Measurements from ENCODE around the gene KLHDC2.
"Not testable (repeated sequence)": the region's sequence is repeated elsewhere in the genome, so short reads cannot be mapped to it uniquely, and the experiment has no call there.

KLHDC2 gene

GRCh38 chr14:49733836-49734235, 34.1 kb upstream of the KLHDC2 start:
- ChIA-PET CTCF (no interaction called here), POLR2A (interaction anchor here (0.9 kb wide), 1 partner anchor 34 kb away, joined by 3 read pairs; no protein-coding TSS in a partner anchor)
- no peak for TF ChIP-seq PKNOX1 (IDR thresholded peaks at IDR 0.05)
- no peak for TF ChIP-seq TARDBP (IDR thresholded peaks at IDR 0.05)
- no peak for TF ChIP-seq BHLHE40 (IDR thresholded peaks at IDR 0.05; ENCODE audit: borderline replicate concordance)
- TF ChIP-seq ZNF384 (IDR thresholded peaks at IDR 0.05): no peak
- TF ChIP-seq SUZ12 (IDR thresholded peaks at IDR 0.05): no peak
- TF ChIP-seq FOXM1 (IDR thresholded peaks at IDR 0.05; ENCODE audit: borderline replicate concordance): no peak
- no peak for DNase-seq (ENCODE audit: extremely low spot score)

GRCh38 chr14:49735669-49736068, 32.3 kb upstream of the KLHDC2 start:
- CTCF ChIA-PET: interaction anchor here (0.6 kb wide), 1 partner anchor 58 kb away, joined by 3 read pairs; no protein-coding TSS in a partner anchor
- POLR2A ChIA-PET; DNase-seq (ENCODE audit: extremely low spot score): not testable (repeated sequence)

GRCh38 chr14:49745191-49745590, 22.8 kb upstream of the KLHDC2 start:
- DNase-seq (ENCODE audit: extremely low spot score): no peak
- TF ChIP-seq LEF1 (IDR thresholded peaks at IDR 0.05; ENCODE audit: borderline replicate concordance) (no peak), SUZ12 (IDR thresholded peaks at IDR 0.05) (no peak), BHLHE40 (IDR thresholded peaks at IDR 0.05; ENCODE audit: borderline replicate concordance) (no peak), FOXM1 (IDR thresholded peaks at IDR 0.05; ENCODE audit: borderline replicate concordance) (no peak), CTBP1 (IDR thresholded peaks at IDR 0.05; ENCODE audit: borderline replicate concordance) (no peak), PKNOX1 (IDR thresholded peaks at IDR 0.05) (no peak), ZNF384 (IDR thresholded peaks at IDR 0.05) (no peak), FOXA1 (IDR thresholded peaks at IDR 0.05) (no peak), FOXK2 (IDR thresholded peaks at IDR 0.05) (no peak), SP1 (IDR thresholded peaks at IDR 0.05) (no peak), HDGF (IDR thresholded peaks at IDR 0.05; ENCODE audit: borderline replicate concordance) (no peak), TARDBP (IDR thresholded peaks at IDR 0.05) (no peak), ARNT (IDR thresholded peaks at IDR 0.05) (no peak), L3MBTL2 (conservative IDR thresholded peaks at IDR 0.05) (no peak), ELF4 (IDR thresholded peaks at IDR 0.05) (no peak), NFRKB (IDR thresholded peaks at IDR 0.05) (no peak)
- POLR2A ChIA-PET: no interaction called here
- CTCF ChIA-PET: no interaction called here

- DNase-seq (ENCODE audit: extremely low spot score); POLR2A ChIA-PET; CTCF ChIA-PET: not testable (repeated sequence)
Observed at GRCh38 chr14:49746476-49746875, 21.5 kb upstream of the KLHDC2 start.

- TF ChIP-seq PKNOX1 (IDR thresholded peaks at IDR 0.05) (no peak), SP1 (IDR thresholded peaks at IDR 0.05) (no peak), LEF1 (IDR thresholded peaks at IDR 0.05; ENCODE audit: borderline replicate concordance) (no peak), FOXM1 (IDR thresholded peaks at IDR 0.05; ENCODE audit: borderline replicate concordance) (no peak), NFRKB (IDR thresholded peaks at IDR 0.05) (no peak), BHLHE40 (IDR thresholded peaks at IDR 0.05; ENCODE audit: borderline replicate concordance) (no peak), ELF4 (IDR thresholded peaks at IDR 0.05) (no peak), ZNF384 (IDR thresholded peaks at IDR 0.05) (no peak), FOXA1 (IDR thresholded peaks at IDR 0.05) (no peak), ARNT (IDR thresholded peaks at IDR 0.05) (no peak), TARDBP (IDR thresholded peaks at IDR 0.05) (no peak), L3MBTL2 (conservative IDR thresholded peaks at IDR 0.05) (no peak), CTBP1 (IDR thresholded peaks at IDR 0.05; ENCODE audit: borderline replicate concordance) (no peak), SUZ12 (IDR thresholded peaks at IDR 0.05) (no peak)
- POLR2A ChIA-PET: no interaction called here
- no peak for DNase-seq (ENCODE audit: extremely low spot score)
- CTCF ChIA-PET: no interaction called here
Observed at GRCh38 chr14:49754570-49755097, 13.3 kb upstream of the KLHDC2 start.

GRCh38 chr14:49755378-49755777, 12.6 kb upstream of the KLHDC2 start:
- ChIA-PET POLR2A (no interaction called here), CTCF (no interaction called here)
- DNase-seq (ENCODE audit: extremely low spot score): no peak
- TF ChIP-seq NFRKB (IDR thresholded peaks at IDR 0.05) (no peak), ARNT (IDR thresholded peaks at IDR 0.05) (no peak), BHLHE40 (IDR thresholded peaks at IDR 0.05; ENCODE audit: borderline replicate concordance) (no peak), FOXM1 (IDR thresholded peaks at IDR 0.05; ENCODE audit: borderline replicate concordance) (no peak), SUZ12 (IDR thresholded peaks at IDR 0.05) (no peak)

GRCh38 chr14:49761839-49762551, 6.0 kb upstream of the KLHDC2 start:
- TF ChIP-seq ARNT (IDR thresholded peaks at IDR 0.05) (no peak), HDGF (IDR thresholded peaks at IDR 0.05; ENCODE audit: borderline replicate concordance) (no peak), BHLHE40 (IDR thresholded peaks at IDR 0.05; ENCODE audit: borderline replicate concordance) (no peak), FOXK2 (IDR thresholded peaks at IDR 0.05) (no peak), L3MBTL2 (conservative IDR thresholded peaks at IDR 0.05) (no peak), PKNOX1 (IDR thresholded peaks at IDR 0.05) (no peak), ZNF384 (IDR thresholded peaks at IDR 0.05) (no peak), CTBP1 (IDR thresholded peaks at IDR 0.05; ENCODE audit: borderline replicate concordance) (no peak), LEF1 (IDR thresholded peaks at IDR 0.05; ENCODE audit: borderline replicate concordance) (no peak), FOXA1 (IDR thresholded peaks at IDR 0.05) (no peak), SP1 (IDR thresholded peaks at IDR 0.05) (no peak), NFRKB (IDR thresholded peaks at IDR 0.05) (no peak)
- CTCF ChIA-PET: no interaction called here
- no peak for DNase-seq (ENCODE audit: extremely low spot score)
- POLR2A ChIA-PET: no interaction called here
